Transverse colon (tissue), 4 donors: Measurements from ENCODE around the gene GLS. TPM values are rescaled to one million over a fixed set of nuclear protein-coding genes. Genes with fewer than 3 reads are reported as not detected.

Source experiments
- DNase-seq: peaks from one replicate; pipeline ENCODE4 v3.0.0-alpha.2; 2019
- H3K27ac ChIP-seq, 4 donors: fragments of 200-600 bp; sonication (generic); 2 replicates each; pipeline ENCODE4 v1.5.1; 2016 to 2018; ENCODE audit warnings: inconsistent platforms in 4 of 4
- H3K27me3 ChIP-seq: fragments of 200-600 bp; sonication (generic); 2 replicates; pipeline ENCODE4 v1.5.1; 2017; ENCODE audit warnings: inconsistent platforms
- H3K36me3 ChIP-seq, 4 donors: fragments of 200-600 bp; sonication (generic); 2 replicates each; pipeline ENCODE4 v1.5.1; 2017 to 2019; ENCODE audit warnings: inconsistent platforms in 4 of 4
- H3K4me1 ChIP-seq, 4 donors: fragments of 200-600 bp; sonication (generic); 2 replicates each; pipeline ENCODE4 v1.5.1; 2017 to 2020; ENCODE audit warnings: inconsistent platforms in 4 of 4
- H3K4me3 ChIP-seq, 4 donors: fragments of 200-600 bp; sonication (generic); 1 replicate in 1 of 4; 2 replicates in 3 of 4; pipeline versions ENCODE4 v1.5.1 to v1.6.1; 2017 to 2019; ENCODE audit warnings: inconsistent platforms in 4 of 4
- H3K9me3 ChIP-seq, 2 donors: fragments of 200-600 bp; sonication (generic); 2 replicates each; pipeline ENCODE4 v1.5.1; 2017 to 2019; ENCODE audit warnings: inconsistent platforms in 2 of 2
- CTCF ChIP-seq, 5 experiments: fragments of 200-600 bp in 3 of 5; fragments of 450-650 bp in 2 of 5; sonication (generic) in 3 of 5; IDR thresholded peaks; 1 replicate in 2 of 5; 2 replicates in 3 of 5; pipeline ENCODE4 v1.5.1; 2016 to 2017; ENCODE audit warnings: antibody characterized with exemption in 5 of 5, inconsistent platforms in 3 of 5, mild to moderate bottlenecking in 2 of 5, moderate library complexity in 1 of 5
- EP300 ChIP-seq: sonication (generic); formaldehyde crosslinking; IDR thresholded peaks from one replicate; pipeline ENCODE4 v1.6.1; 2017; ENCODE audit warnings: antibody characterized with exemption, low read depth
- POLR2A ChIP-seq: fragments of 450-650 bp; IDR thresholded peaks from one replicate; pipeline ENCODE4 v1.6.1; 2016; ENCODE audit warnings: antibody characterized with exemption, mild to moderate bottlenecking, moderate library complexity
- POLR2AphosphoS5 ChIP-seq, 3 donors: sonication (generic); formaldehyde crosslinking; IDR thresholded peaks; one replicate each; pipeline ENCODE4 v1.6.1; 2016; ENCODE audit warnings: antibody characterized with exemption in 3 of 3
- WGBS, 2 donors: methylation state at CpG; one replicate each; pipeline ENCODE4 v1.1.5; 2018; ENCODE audit warnings: low coverage in 1 of 2; 5-methylcytosine and 5-hydroxymethylcytosine counted together
- in situ Hi-C, 4 donors: fragments of 200-750 bp; cut with MboI; loops; one replicate each; pipeline versions ENCODE4 v1.15.0 to v1.15.1; 2017; ENCODE audit warnings: low sequenced_read_pairs in 3 of 4, low pct_ligation_motif_present in 1 of 4, low pct_unique_long_range_greater_than_20kb in 1 of 4
- intact Hi-C: fragments of 100-400 bp; cut with DNase I; formaldehyde crosslinking; loops from one replicate; pipeline ENCODE4 v1.15.1; 2023; ENCODE audit warnings: low total_unique reads
- total RNA-seq, 4 donors: library from RNA; depleted of rRNA; stranded (reverse); fragments of >200 nt; gene quantifications; one replicate each; pipeline ENCODE4 v1.1.0, GENCODE V29; 2016

GLS gene
- total RNA-seq, 4 donors from 2014 or later: 58.0 to 141 (median 68.7) TPM

GRCh38 chr2:190968522-190968921 is 87.9 kb downstream of the GLS start:
- intact Hi-C loops (no loop called here), in situ Hi-C loops (no loop called here)
- no peak for DNase-seq
- no peaks in the 10 kb centered on the region for H3K27me3 ChIP-seq
- no peaks in the 10 kb centered on the region for H3K4me1 ChIP-seq
- no peak for TF ChIP-seq POLR2AphosphoS5 (IDR thresholded peaks at IDR 0.05)
- TF ChIP-seq EP300: no peak
- TF ChIP-seq CTCF (IDR thresholded peaks at IDR 0.05): no peak
- TF ChIP-seq POLR2A: no peak
- 72 to 81% methylated on average over 2 of the region's 2 CpGs for WGBS, 2 donors
- peaks cover 0 to 62% (median 30%) of the 10 kb centered on the region in 4 donors for H3K36me3 ChIP-seq
- no peaks in the 10 kb centered on the region for H3K9me3 ChIP-seq
- no peak overlapping the region for H3K4me3 ChIP-seq
- H3K27ac ChIP-seq: no peak overlapping the region

GRCh38 chr2:190970160-190970559 is 89.5 kb downstream of the GLS start:
- 82 to 89% methylated on average over 3 of the region's 3 CpGs for WGBS, 2 donors
- no peaks in the 10 kb centered on the region for H3K9me3 ChIP-seq
- in situ Hi-C loops (no loop called here), intact Hi-C loops (no loop called here)
- no peaks in the 10 kb centered on the region for H3K27me3 ChIP-seq
- H3K27ac ChIP-seq: no peak overlapping the region
- no peak overlapping the region for H3K4me3 ChIP-seq
- H3K4me1 ChIP-seq: no peaks in the 10 kb centered on the region
- peaks cover 0 to 70% (median 33%) of the 10 kb centered on the region in 4 donors for H3K36me3 ChIP-seq
- no peak for DNase-seq
- TF ChIP-seq POLR2AphosphoS5 (IDR thresholded peaks at IDR 0.05) (no peak), EP300 (no peak), CTCF (IDR thresholded peaks at IDR 0.05) (no peak), POLR2A (no peak)

GRCh38 chr2:190970873-190971506 is 90.4 kb downstream of the GLS start:
- 59 to 80% methylated on average over 2 to 5 of the region's 5 CpGs for WGBS, 2 donors
- no peak for TF ChIP-seq CTCF (IDR thresholded peaks at IDR 0.05)
- TF ChIP-seq POLR2AphosphoS5 (IDR thresholded peaks at IDR 0.05): no peak
- TF ChIP-seq POLR2A: no peak
- no peak for TF ChIP-seq EP300
- Histone ChIP-seq H3K4me1 (no peaks in the 10 kb centered on the region), H3K27me3 (no peaks in the 10 kb centered on the region), H3K27ac (no peak overlapping the region), H3K36me3 (peaks cover 0 to 74% (median 34%) of the 10 kb centered on the region in 4 donors), H3K4me3 (no peak overlapping the region), H3K9me3 (no peaks in the 10 kb centered on the region)
- no peak for DNase-seq
- in situ Hi-C loops (no loop called here), intact Hi-C loops (no loop called here)

- H3K27me3 ChIP-seq: no peaks in the 10 kb centered on the region
- no peak for TF ChIP-seq POLR2AphosphoS5 (IDR thresholded peaks at IDR 0.05)
- no peak for TF ChIP-seq CTCF (IDR thresholded peaks at IDR 0.05)
- TF ChIP-seq EP300: no peak
- TF ChIP-seq POLR2A: no peak
- H3K27ac ChIP-seq: no peak overlapping the region
- WGBS, 2 donors: 94 to 100% methylated on average over 1 to 2 of the region's 2 CpGs
- no peak for DNase-seq
- no peaks in the 10 kb centered on the region for H3K9me3 ChIP-seq
- H3K4me1 ChIP-seq: no peaks in the 10 kb centered on the region
- no peak overlapping the region for H3K4me3 ChIP-seq
- in situ Hi-C loops (no loop called here), intact Hi-C loops (no loop called here)
- peaks cover 0 to 86% (median 36%) of the 10 kb centered on the region in 4 donors for H3K36me3 ChIP-seq
Measured at GRCh38 chr2:190972213-190972612, 91.6 kb downstream of the GLS start.
